ENCODE measurements around the gene PEX10. TPM values are rescaled to one million over a fixed set of nuclear protein-coding genes. Genes with fewer than 3 reads are reported as not detected.

The PEX10 gene
- total and polyA plus RNA-seq, 2 of the 8 experiments (the other 6 are each of a cell fraction or from before 2014, with no cell fraction given) = 24.3 to 26.9 TPM

GRCh38 chr1:2442661-2443060 lies 30.3 kb upstream of the PEX10 start:
- Histone ChIP-seq H4K20me1 (replicated peaks in 1 of 2; ENCODE audit: control insufficient read depth in 1 of 2, insufficient read depth in 2 of 2, low read length in 2 of 2) (peaks cover 0 to 3% of the 10 kb centered on the region in 2 experiments), H3K9me3 (ENCODE audit: insufficient read depth in 2 of 2, low read depth in 1 of 2, low read length in 1 of 2) (no peaks in the 10 kb centered on the region), H3K18ac (ENCODE audit: extremely low read depth, low read length) (no peak overlapping the region), H2AK5ac (ENCODE audit: low read depth, low read length) (no peak overlapping the region), H2BK120ac (replicated peaks; ENCODE audit: low read depth, low read length) (no peak overlapping the region), H3K23me2 (ENCODE audit: low read depth, low read length) (no peaks in the 10 kb centered on the region; the same call in 1 of the 2 replicates), H2AFZ (ENCODE audit: low read length) (no peak overlapping the region), H2BK20ac (ENCODE audit: low read length) (no peak overlapping the region), H3K14ac (ENCODE audit: insufficient read length) (no peak overlapping the region), H3K4me2 (ENCODE audit: insufficient read depth in 1 of 2, low read depth in 2 of 2, low read length in 2 of 2) (peak overlapping the region; percentile 1 to 61; a peak in 1 of 4 replicates), H3K9ac (replicated peaks in 1 of 4; ENCODE audit: extremely low read depth in 1 of 4, low read depth in 3 of 4, low read length in 3 of 4) (no peak overlapping the region), H2BK5ac (ENCODE audit: low read depth, low read length) (no peak overlapping the region), H3K27me3 (replicated peaks in 1 of 4; ENCODE audit: control insufficient read depth in 3 of 4, extremely low read depth in 1 of 4, insufficient read depth in 3 of 4, low read length in 3 of 4) (peaks cover 18 to 34% (median 30%) of the 10 kb centered on the region in 4 experiments), H3K4ac (replicated peaks; ENCODE audit: insufficient read length, low read depth, low read length) (no peak overlapping the region), H3K23ac (ENCODE audit: insufficient read length) (no peak overlapping the region), H3K27ac (ENCODE audit: low read depth, low read length) (no peak overlapping the region), H2BK15ac (ENCODE audit: low read length) (peak overlapping the region; percentile 46; the same call in 1 of the 2 replicates), H3K56ac (replicated peaks; ENCODE audit: insufficient read length, low read depth, low read length) (no peak overlapping the region), H4K91ac (replicated peaks; ENCODE audit: insufficient read length, low read length) (no peak overlapping the region), H3K36me3 (ENCODE audit: control insufficient read depth in 2 of 4, insufficient read depth in 4 of 4, low read length in 3 of 4) (no peaks in the 10 kb centered on the region), H3K79me2 (ENCODE audit: control insufficient read depth in 1 of 2, insufficient read depth in 2 of 2, low read length in 2 of 2) (no peaks in the 10 kb centered on the region), H3K4me3 (ENCODE audit: extremely low read depth in 1 of 4, insufficient read depth in 2 of 4, low read depth in 3 of 4, low read length in 4 of 4) (peak overlapping the region in 1 of 4 experiments; percentile 51; a peak in 2 of 8 replicates), H4K5ac (ENCODE audit: insufficient read length, low read depth, low read length) (no peak overlapping the region), H3K4me1 (replicated peaks in 1 of 4; ENCODE audit: control insufficient read depth in 3 of 4, insufficient read depth in 4 of 4, low read length in 3 of 4) (peaks cover 0 to 12% (median 9%) of the 10 kb centered on the region in 4 experiments; a peak in 4 of 7 replicates), H2BK12ac (ENCODE audit: low read depth, low read length) (no peak overlapping the region), H3K79me1 (ENCODE audit: low read depth, low read length) (no peaks in the 10 kb centered on the region), H4K8ac (ENCODE audit: extremely low read depth, insufficient read depth, low read length) (no peak overlapping the region)
- FAIRE-seq (no peak), DNase-seq (ENCODE audit: low read depth in 1 of 2, low spot score in 2 of 2) (no peak)
- CTCF ChIA-PET (ENCODE audit: partially characterized antibody) = interaction anchor here (0.9 to 2.5 kb wide), 7 partner anchors 9 to 982 kb away, joined by 3 to 11 read pairs (median 4); partner anchors contain the start of gene FAAP20
- 80% methylated on average over 6 of the region's 6 CpGs; no CpG with 5 or more reads in 1 of the 2 experiments for WGBS, 2 experiments (ENCODE audit: extremely low coverage in 1 of 2, insufficient coverage in 1 of 2, insufficient read length in 1 of 2, insufficient replicate concordance in 2 of 2, low coverage in 1 of 2, low lambda C conversion rate in 2 of 2, missing lambda C conversion rate in 1 of 2)
- POLR2A ChIA-PET (ENCODE audit: partially characterized antibody) = no interaction called here
- TF ChIP-seq SAP30 (IDR thresholded peaks at IDR 0.05; ENCODE audit: insufficient read depth, insufficient replicate concordance, low read length) (no peak), CTCF (IDR thresholded peaks at IDR 0.05; ENCODE audit: control extremely low read depth in 1 of 3, insufficient read depth in 1 of 3, low read depth in 1 of 3, low read length in 3 of 3) (no peak)

Measured in H1 (cell line).